Peyer's patch (tissue), 4 donors: Measurements from ENCODE around the gene HLCS.

Source experiments
- CTCF ChIP-seq, 6 experiments: fragments of 450-650 bp in 4 of 6; fragments of 200-600 bp in 2 of 6; sonication (generic) in 1 of 6; IDR thresholded peaks; one replicate each; pipeline ENCODE4 v1.5.1; 2017 to 2019; ENCODE audit warnings: antibody characterized with exemption in 6 of 6, mild to moderate bottlenecking in 3 of 6, moderate library complexity in 1 of 6
- POLR2A ChIP-seq, 2 donors: fragments of 450-650 bp; IDR thresholded peaks; one replicate each; pipeline ENCODE4 v1.5.1; 2017; ENCODE audit warnings: antibody characterized with exemption in 2 of 2, mild to moderate bottlenecking in 2 of 2, moderate library complexity in 2 of 2

GRCh38 chr21:36893581-36893980 lies 72.9 kb downstream of the HLCS start:
- TF ChIP-seq POLR2A (IDR thresholded peaks at IDR 0.05) (no peak), CTCF (IDR thresholded peaks at IDR 0.05) (no peak)
